ENCODE results near the gene PCDH11Y.
"Not testable (repeated sequence)": the region's sequence is repeated elsewhere in the genome, so short reads cannot be mapped to it uniquely, and the experiment has no call there.

GRCh38 chrY:5708727-5709126 lies 708.6 kb downstream of the PCDH11Y start:
- TF ChIP-seq CTCF, POLR2AphosphoS5, POLR2A (IDR thresholded peaks at IDR 0.05): not testable (repeated sequence)

All from suprapubic skin (tissue), 4 donors.